IMR-90 (cell line): ENCODE data around the gene TCERG1L. TPM values are rescaled to one million over a fixed set of nuclear protein-coding genes. Genes with fewer than 3 reads are reported as not detected.

Experiments used
- ATAC-seq: fragments of 200-7000 bp; cut with Tn5 transposase; 2 replicates; pipeline ENCODE4 v1.9.1; 2020; ENCODE audit warnings: low read depth, mild to moderate bottlenecking, moderate library complexity
- BruUV-seq: library from RNA; stranded (reverse); fragments of 400-500 nt; replicated peaks from 2 replicates; lab custom pipeline; 2021; lab: Mats Ljungman, UMichigan
- CTCF ChIA-PET: fragments of 300-600 bp; formaldehyde crosslinking; extraction: SDS; loops from one replicate; lab custom pipeline; 2021; ENCODE audit warnings: antibody characterized with exemption; lab: Yijun Ruan, JAX
- POLR2A ChIA-PET: fragments of 300-600 bp; sonication (Branson Sonifier 250); formaldehyde crosslinking; loops from one replicate; lab custom pipeline; 2022; ENCODE audit warnings: antibody characterized with exemption; ENCODE audit not compliant: unreplicated experiment; lab: Charles Lee
- DNase-seq: peaks from one replicate; pipeline ENCODE4 v3.0.0; 2013
- H2AFZ ChIP-seq: replicated peaks from 2 replicates; pipeline ENCODE3; 2013; ENCODE audit warnings: low read length, mild to moderate bottlenecking; ENCODE audit not compliant: poor library complexity
- H2AK5ac ChIP-seq: 2 replicates; pipeline ENCODE4 v1.6.1; 2013; ENCODE audit warnings: low read depth, low read length, inconsistent platforms
- H2AK9ac ChIP-seq: replicated peaks from 2 replicates; pipeline ENCODE3; 2013; ENCODE audit warnings: mild to moderate bottlenecking, low read depth, low read length, moderate library complexity; ENCODE audit not compliant: poor library complexity
- H2BK120ac ChIP-seq: 2 replicates; pipeline ENCODE4 v1.6.1; 2013; ENCODE audit warnings: low read depth, low read length, inconsistent platforms
- H2BK15ac ChIP-seq: 3 replicates; pipeline ENCODE4 v1.6.1; 2013; ENCODE audit warnings: low read depth, low read length, inconsistent platforms
- H2BK20ac ChIP-seq: 2 replicates; pipeline ENCODE4 v1.6.1; 2013; ENCODE audit warnings: low read depth, mild to moderate bottlenecking, inconsistent platforms, low read length, moderate library complexity
- H2BK5ac ChIP-seq: 2 replicates; pipeline ENCODE4 v1.6.1; 2013; ENCODE audit warnings: mild to moderate bottlenecking, low read depth, low read length, inconsistent platforms; ENCODE audit not compliant: poor library complexity, severe bottlenecking
- H3K14ac ChIP-seq: replicated peaks from 2 replicates; pipeline ENCODE4 v1.6.1; 2013; ENCODE audit warnings: low read depth, low read length, inconsistent platforms
- H3K18ac ChIP-seq: 2 replicates; pipeline ENCODE4 v1.6.1; 2013; ENCODE audit warnings: low read depth, low read length, control low read depth
- H3K23ac ChIP-seq: 2 replicates; pipeline ENCODE4 v1.6.1; 2013; ENCODE audit warnings: low read depth, low read length, inconsistent platforms
- H3K27ac ChIP-seq: 2 replicates; pipeline ENCODE4 v1.5.1; 2013; ENCODE audit warnings: mild to moderate bottlenecking, control low read depth, low read length; ENCODE audit not compliant: insufficient read depth
- H3K27me3 ChIP-seq: 2 replicates; pipeline ENCODE4 v1.6.1; 2013; ENCODE audit warnings: low read length; ENCODE audit not compliant: control insufficient read depth, insufficient read depth
- H3K36me3 ChIP-seq: 2 replicates; pipeline ENCODE4 v1.6.1; 2013; ENCODE audit warnings: low read length, mixed read lengths; ENCODE audit not compliant: control insufficient read depth, insufficient read depth
- H3K4ac ChIP-seq: 2 replicates; pipeline ENCODE4 v1.6.1; 2013; ENCODE audit warnings: low read depth, low read length, inconsistent platforms
- H3K4me1 ChIP-seq: 2 replicates; pipeline ENCODE4 v1.6.1; 2013; ENCODE audit warnings: low read length, mixed read lengths; ENCODE audit not compliant: control insufficient read depth, insufficient read depth
- H3K4me2 ChIP-seq: 2 replicates; pipeline ENCODE4 v1.6.1; 2013; ENCODE audit warnings: low read depth, mild to moderate bottlenecking, control low read depth, low read length, moderate library complexity
- H3K4me3 ChIP-seq: 2 replicates; pipeline ENCODE4 v1.5.1; 2013; ENCODE audit warnings: low read depth, mild to moderate bottlenecking, control low read depth, low read length, moderate library complexity; ENCODE audit not compliant: insufficient read depth
- H3K56ac ChIP-seq: 2 replicates; pipeline ENCODE4 v1.6.1; 2013; ENCODE audit warnings: low read length, inconsistent platforms; ENCODE audit not compliant: insufficient read depth; ENCODE audit errors: extremely low read depth
- H3K79me1 ChIP-seq, 2 experiments: 2 replicates each; pipeline ENCODE4 v1.6.1; 2013; ENCODE audit warnings: low read length in 2 of 2, inconsistent platforms in 1 of 2, low read depth in 1 of 2
- H3K9ac ChIP-seq: 2 replicates; pipeline ENCODE4 v1.6.1; 2013; ENCODE audit warnings: low read depth, low read length, control low read depth
- H3K9me1 ChIP-seq: 2 replicates; pipeline ENCODE4 v1.6.1; 2013; ENCODE audit warnings: low read length, inconsistent platforms; ENCODE audit not compliant: insufficient read depth
- H3K9me3 ChIP-seq: 2 replicates; pipeline ENCODE4 v1.6.1; 2013; ENCODE audit warnings: low read length; ENCODE audit not compliant: control insufficient read depth, insufficient read depth
- H4K20me1 ChIP-seq: 2 replicates; pipeline ENCODE4 v1.6.1; 2013; ENCODE audit warnings: low read length, inconsistent platforms; ENCODE audit not compliant: insufficient read depth
- H4K5ac ChIP-seq: 2 replicates; pipeline ENCODE4 v1.6.1; 2013; ENCODE audit warnings: mild to moderate bottlenecking, low read depth, low read length, control low read depth
- H4K8ac ChIP-seq, 2 experiments: 2 replicates each; pipeline ENCODE4 v1.6.1; 2013; ENCODE audit warnings: low read depth in 2 of 2, low read length in 2 of 2, control low read depth in 1 of 2, inconsistent platforms in 1 of 2
- H4K91ac ChIP-seq: 2 replicates; pipeline ENCODE4 v1.6.1; 2013; ENCODE audit warnings: low read depth, low read length, inconsistent platforms; ENCODE audit not compliant: insufficient read depth
- BHLHE40 ChIP-seq: fragments of 150-350 bp; IDR thresholded peaks from 2 replicates; pipeline ENCODE4 v1.6.1; 2016; ENCODE audit warnings: mild to moderate bottlenecking, low read depth, low read length
- CEBPB ChIP-seq: IDR thresholded peaks from 2 replicates; pipeline ENCODE4 v1.6.1; 2012; ENCODE audit warnings: low read depth, low read length, improper control_type of control experiment
- CHD1 ChIP-seq: IDR thresholded peaks from 2 replicates; pipeline ENCODE4 v1.6.1; 2012; ENCODE audit warnings: low read depth, low read length, improper control_type of control experiment
- USF2 ChIP-seq: fragments of 150-350 bp; IDR thresholded peaks from 2 replicates; pipeline ENCODE4 v1.6.1; 2017; ENCODE audit warnings: mild to moderate bottlenecking, antibody characterized with exemption, low read length, low read depth
- WGBS, 2 experiments: methylation state at CpG; one replicate each; pipeline versions ENCODE4 v1.1.5 to v1.1.7; 2013; ENCODE audit warnings: missing lambda C conversion rate in 2 of 2; ENCODE audit not compliant: insufficient read length in 1 of 2; ENCODE audit errors: extremely low coverage in 2 of 2; 5-methylcytosine and 5-hydroxymethylcytosine counted together
- dilution Hi-C: fragments of 300-500 bp; cut with HindIII; formaldehyde crosslinking; loops from one replicate; pipeline ENCODE4 v1.14.3; 2018; ENCODE audit warnings: low sequenced_read_pairs; ENCODE audit not compliant: unreplicated experiment
- in situ Hi-C: fragments of 300-500 bp; cut with MboI; formaldehyde crosslinking; loops from 3 replicates; pipeline ENCODE4 v1.14.3; 2019; ENCODE audit warnings: low sequenced_read_pairs, inconsistent platforms, mixed read lengths
- intact Hi-C: fragments of 100-400 bp; cut with micrococcal nuclease; formaldehyde crosslinking; loops from 2 replicates; pipeline ENCODE4 v1.10.0; 2022
- polyA plus RNA-seq, 3 experiments: library from polyadenylated mRNA; depleted of rRNA; stranded (reverse); fragments of >200 nt; gene quantifications; 2 replicates each; pipeline ENCODE4 v1.2.3, GENCODE V29; 2012; ENCODE audit warnings: low replicate concordance in 1 of 3
- total RNA-seq: library from RNA; depleted of rRNA; stranded (reverse); fragments of >200 nt; gene quantifications from 2 replicates; pipeline ENCODE4 v1.2.3, GENCODE V29; 2012

Gene TCERG1L
- total and polyA plus RNA-seq, 2 of the 4 experiments (the other 2 are of a cell fraction) = not detected

GRCh38 chr10:131198843-131199242, 112.7 kb downstream of the TCERG1L start:
- H2AK5ac ChIP-seq = no peak overlapping the region
- no peak overlapping the region for H3K27ac ChIP-seq
- no peak overlapping the region for H2BK15ac ChIP-seq
- H2AFZ ChIP-seq = no peak overlapping the region
- no peak overlapping the region for H3K14ac ChIP-seq
- H2AK9ac ChIP-seq = no peak overlapping the region
- H3K36me3 ChIP-seq = no peaks in the 10 kb centered on the region
- DNase-seq (no peak), ATAC-seq (no peak)
- H3K9ac ChIP-seq = no peak overlapping the region
- no peak overlapping the region for H2BK20ac ChIP-seq
- no peak overlapping the region for H2BK120ac ChIP-seq
- no peak overlapping the region for H3K23ac ChIP-seq
- CTCF ChIA-PET = no interaction called here
- no peak overlapping the region for H3K18ac ChIP-seq
- intact Hi-C loops = no loop called here
- H3K79me1 ChIP-seq = no peaks in the 10 kb centered on the region
- H2BK5ac ChIP-seq = no peak overlapping the region
- peaks cover 53% of the 10 kb centered on the region for H3K9me3 ChIP-seq
- no peaks in the 10 kb centered on the region for H3K4me1 ChIP-seq
- no peak overlapping the region for H4K5ac ChIP-seq
- dilution Hi-C loops = no loop called here
- in situ Hi-C loops = no loop called here
- H3K27me3 ChIP-seq = no peaks in the 10 kb centered on the region
- no peak overlapping the region for H4K91ac ChIP-seq
- H3K9me1 ChIP-seq = no peaks in the 10 kb centered on the region
- no peak for TF ChIP-seq CHD1
- no peak for TF ChIP-seq CEBPB
- TF ChIP-seq BHLHE40 = no peak
- no peak for TF ChIP-seq USF2
- WGBS, 2 experiments = no CpG with 5 or more reads among the region's 7 CpGs
- no peak overlapping the region for H3K56ac ChIP-seq
- no peak overlapping the region for H3K4ac ChIP-seq
- H3K4me3 ChIP-seq = no peak overlapping the region
- no peak overlapping the region for H4K8ac ChIP-seq
- H4K20me1 ChIP-seq = no peaks in the 10 kb centered on the region
- BruUV-seq = no TSS peak
- POLR2A ChIA-PET = no interaction called here
- H3K4me2 ChIP-seq = no peak overlapping the region
